Heart right ventricle (tissue), 16 donors: ENCODE data around the gene CHSY1. TPM values are rescaled to one million over a fixed set of nuclear protein-coding genes. Genes with fewer than 3 reads are reported as not detected.

Experiments used
- ATAC-seq, 8 donors: fragments of 200-7000 bp; cut with Tn5 transposase; one replicate each; pipeline ENCODE4 v1.9.1; 2020; ENCODE audit warnings: mild to moderate bottlenecking in 8 of 8, moderate library complexity in 8 of 8, moderate number of reproducible peaks in 1 of 8
- DNase-seq, 2 donors: peaks; one replicate each; pipeline ENCODE4 v3.0.0-alpha.2; 2020
- H3K27ac ChIP-seq, 10 donors: fragments of 200-600 bp; sonication (generic) in 2 of 10; one replicate each; pipeline versions ENCODE4 v1.5.0 to v1.8.0; 2020 to 2022; ENCODE audit warnings: mild to moderate bottlenecking in 3 of 10
- H3K27me3 ChIP-seq, 7 donors: fragments of 200-600 bp; one replicate each; pipeline ENCODE4 v1.8.0; 2021 to 2022; ENCODE audit warnings: mild to moderate bottlenecking in 2 of 7
- H3K36me3 ChIP-seq, 9 donors: fragments of 200-600 bp; sonication (generic) in 1 of 9; one replicate each; pipeline versions ENCODE4 v1.5.0 to v1.8.0; 2020 to 2022; ENCODE audit warnings: mild to moderate bottlenecking in 2 of 9
- H3K4me1 ChIP-seq, 9 donors: fragments of 200-600 bp; sonication (generic) in 1 of 9; one replicate each; pipeline versions ENCODE4 v1.5.0 to v1.8.0; 2020 to 2022; ENCODE audit warnings: mild to moderate bottlenecking in 4 of 9
- H3K4me3 ChIP-seq, 10 donors: fragments of 200-600 bp; sonication (generic) in 2 of 10; one replicate each; pipeline versions ENCODE4 v1.5.0 to v1.8.0; 2020 to 2022; ENCODE audit warnings: mild to moderate bottlenecking in 7 of 10, moderate library complexity in 2 of 10
- H3K9me3 ChIP-seq, 11 donors: fragments of 200-600 bp in 10 of 11; sonication (generic) in 2 of 11; one replicate each; pipeline versions ENCODE4 v1.5.0 to v1.8.0; 2013 to 2022; ENCODE audit warnings: mild to moderate bottlenecking in 2 of 11, control low read depth in 1 of 11, moderate library complexity in 1 of 11
- WGBS, 2 donors: extraction: QIAGEN DNeasy Blood & Tissue Kit; methylation state at CpG; one replicate each; pipeline ENCODE4 v1.1.7; 2013; ENCODE audit warnings: inconsistent platforms in 1 of 2; 5-methylcytosine and 5-hydroxymethylcytosine counted together
- intact Hi-C, 10 donors: fragments of 100-400 bp; cut with DNase I; formaldehyde crosslinking; loops; one replicate each; pipeline versions ENCODE4 v1.11.1 to v1.14.2; 2022
- polyA plus RNA-seq, 2 donors: library from polyadenylated mRNA; stranded (reverse); fragments of 200-250 nt; gene quantifications; one replicate each; pipeline ENCODE4 v1.2.3, GENCODE V29; 2013
- total RNA-seq, 10 donors: library from RNA; stranded (reverse); fragmentation: NEBNext Ultra II Directional in 3 of 10; extraction: Animal tissue kit (Norgen Biotek cat#: 25700) in 3 of 10; gene quantifications; one replicate each; pipeline versions ENCODE4 v1.2.1 to v1.2.4, GENCODE V29; 2021 to 2023
- TF ChIP-seq, protein P1 (sequence below), 9 donors: fragments of 200-600 bp; sonication (generic) in 2 of 9; IDR thresholded peaks; one replicate each; pipeline versions ENCODE4 v1.5.0 to v1.8.0; 2021 to 2022; ENCODE audit warnings: antibody characterized with exemption in 9 of 9, mild to moderate bottlenecking in 5 of 9, moderate library complexity in 1 of 9
- donor health status: Arrhythmogenic right ventricular cardiomyopathy.
- donor health status: ischemic (EF 13 %, LVEDD 7.1; RV severe dilation, severe dysfunction).
- donor health status: healthy with polysubstance abuse.
- donor health status: DM: no; HTN: yes; CAD: no.
- donor health status: DM: no; HTN: no; CAD: no.
- donor health status: ischemic (EF 25% LVEDD 6.9; RV normal size, moderate dysfunction).
- donor health status: ischemic (EF 25% LVEDD 5.7; RV mildly dilated, moderate dysfunction).
- donor health status: healthy.
- donor health status: DM: yes; HTN: yes; CAD: no.
- donor health status: Ischemic cardiomyopathy.
- donor health status: ischemic (EF 35%, LVEDD 5.7; RV mildly dilated, moderate dysfunction).
- donor health status: nonischemic (EF 11% LVEDD 7.7; RV severe dilation, severe dysfunction).
- donor health status: DM: yes; HTN: yes; CAD: no.
- donor health status: PGD.
- donor health status: ischemic (EF 29% LVEDD 5.4; RV normal size, mild dysfunction).
- donor health status: nonischemic (EF 23%, LVEDD 6.1; RV moderate dilation, normal function).

CHSY1 gene
- total and polyA plus RNA-seq, 12 donors: 6.9 to 35.1 (median 14.6) TPM

DNA sequence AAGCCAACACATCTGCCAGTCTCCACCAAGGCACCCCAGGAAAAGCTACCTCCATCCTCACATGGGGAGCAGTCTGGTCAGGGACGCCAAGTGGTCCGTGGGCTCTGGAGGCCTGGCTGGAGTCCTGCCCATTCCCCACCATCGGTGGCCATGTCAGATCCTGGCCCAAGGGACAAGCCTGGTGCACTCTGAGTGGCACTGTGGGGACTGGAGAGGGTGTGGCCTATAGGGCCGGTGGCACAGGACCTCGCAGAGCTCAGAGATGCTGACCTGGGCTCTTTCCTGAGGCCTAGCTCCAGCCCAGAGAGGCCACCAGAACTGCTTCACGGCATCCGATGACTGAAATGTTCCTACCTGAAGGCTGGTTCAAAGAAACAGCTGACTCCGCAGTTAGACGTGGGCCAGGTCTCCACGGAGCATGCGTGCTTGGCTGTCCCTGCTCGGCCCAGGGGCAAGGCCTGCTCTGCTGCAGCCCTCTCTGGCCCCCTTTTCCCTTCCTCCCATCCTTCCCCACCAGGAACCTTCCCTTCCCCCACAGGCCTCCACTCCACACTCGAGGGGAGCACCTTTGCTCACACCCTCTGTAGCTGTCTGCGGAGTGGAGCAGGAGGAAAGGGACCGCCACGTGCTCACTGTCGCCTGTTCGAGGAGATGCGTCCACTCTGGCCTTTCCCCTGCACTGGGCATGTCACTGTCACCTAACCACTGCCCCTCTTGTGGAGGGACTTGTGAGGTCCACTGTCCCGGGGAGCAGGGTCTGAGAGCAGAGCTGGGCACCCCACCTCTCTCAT, 119.3 kb downstream of the CHSY1 start:
- Histone ChIP-seq H3K9me3 (peaks cover 0 to 14% (median 0%) of the 10 kb centered on the region in 11 donors), H3K27me3 (peaks cover 0 to 5% (median 0%) of the 10 kb centered on the region in 7 donors), H3K4me1 (peaks cover 0 to 37% (median 16%) of the 10 kb centered on the region in 9 donors), H3K36me3 (no peaks in the 10 kb centered on the region), H3K4me3 (no peak overlapping the region), H3K27ac (no peak overlapping the region)
- ATAC-seq: no peak
- 94 to 95% methylated on average over 20 of the region's 20 CpGs for WGBS, 2 donors
- TF ChIP-seq, protein P1, sequence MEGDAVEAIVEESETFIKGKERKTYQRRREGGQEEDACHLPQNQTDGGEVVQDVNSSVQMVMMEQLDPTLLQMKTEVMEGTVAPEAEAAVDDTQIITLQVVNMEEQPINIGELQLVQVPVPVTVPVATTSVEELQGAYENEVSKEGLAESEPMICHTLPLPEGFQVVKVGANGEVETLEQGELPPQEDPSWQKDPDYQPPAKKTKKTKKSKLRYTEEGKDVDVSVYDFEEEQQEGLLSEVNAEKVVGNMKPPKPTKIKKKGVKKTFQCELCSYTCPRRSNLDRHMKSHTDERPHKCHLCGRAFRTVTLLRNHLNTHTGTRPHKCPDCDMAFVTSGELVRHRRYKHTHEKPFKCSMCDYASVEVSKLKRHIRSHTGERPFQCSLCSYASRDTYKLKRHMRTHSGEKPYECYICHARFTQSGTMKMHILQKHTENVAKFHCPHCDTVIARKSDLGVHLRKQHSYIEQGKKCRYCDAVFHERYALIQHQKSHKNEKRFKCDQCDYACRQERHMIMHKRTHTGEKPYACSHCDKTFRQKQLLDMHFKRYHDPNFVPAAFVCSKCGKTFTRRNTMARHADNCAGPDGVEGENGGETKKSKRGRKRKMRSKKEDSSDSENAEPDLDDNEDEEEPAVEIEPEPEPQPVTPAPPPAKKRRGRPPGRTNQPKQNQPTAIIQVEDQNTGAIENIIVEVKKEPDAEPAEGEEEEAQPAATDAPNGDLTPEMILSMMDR (IDR thresholded peaks at IDR 0.05): no peak
- no peak for DNase-seq
- intact Hi-C loops: no loop called here

DNA sequence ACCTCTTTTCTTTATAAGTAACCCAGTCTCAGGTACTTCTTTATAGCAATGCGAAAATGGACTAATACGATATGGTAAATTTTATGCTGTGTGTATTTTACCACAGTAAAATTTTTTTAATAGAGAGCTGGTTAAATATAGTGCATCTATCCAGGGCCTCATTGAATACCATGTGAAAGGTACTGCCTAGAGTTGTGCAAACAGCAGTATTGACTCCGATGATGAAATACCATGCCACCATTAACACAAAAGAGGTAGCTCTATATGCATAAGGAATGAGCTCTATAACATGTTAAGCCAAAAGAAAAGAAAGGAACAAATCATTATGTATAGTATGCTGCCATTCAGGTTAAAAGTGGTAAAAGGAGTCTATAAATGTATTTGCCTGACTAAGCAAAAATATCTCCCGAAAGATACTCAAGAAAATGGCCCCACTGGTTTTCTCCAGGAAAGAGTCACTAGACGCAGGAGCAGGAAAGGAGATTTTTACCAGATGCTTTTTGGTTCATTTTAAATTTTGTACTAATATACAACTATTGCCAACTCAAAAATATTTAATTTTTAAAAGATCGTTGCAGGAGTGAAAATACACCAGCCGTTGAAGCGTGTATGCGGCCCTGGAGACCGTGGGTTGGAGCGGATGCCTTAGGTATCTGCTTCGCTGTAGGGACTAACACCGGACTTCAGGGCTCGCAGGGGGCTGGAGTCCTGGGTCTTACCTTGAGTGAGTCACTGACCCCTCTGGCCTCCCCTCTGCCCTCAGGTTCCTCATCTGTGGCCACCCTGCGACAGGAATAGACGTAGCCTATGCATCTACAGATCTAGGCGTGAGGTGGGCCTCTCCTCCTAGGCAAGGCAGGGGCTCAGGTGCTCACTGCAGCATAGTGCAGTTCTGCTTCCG, 120.1 kb downstream of the CHSY1 start:
- 90 to 91% methylated on average over 18 of the region's 18 CpGs for WGBS, 2 donors
- intact Hi-C loops: no loop called here

DNA sequence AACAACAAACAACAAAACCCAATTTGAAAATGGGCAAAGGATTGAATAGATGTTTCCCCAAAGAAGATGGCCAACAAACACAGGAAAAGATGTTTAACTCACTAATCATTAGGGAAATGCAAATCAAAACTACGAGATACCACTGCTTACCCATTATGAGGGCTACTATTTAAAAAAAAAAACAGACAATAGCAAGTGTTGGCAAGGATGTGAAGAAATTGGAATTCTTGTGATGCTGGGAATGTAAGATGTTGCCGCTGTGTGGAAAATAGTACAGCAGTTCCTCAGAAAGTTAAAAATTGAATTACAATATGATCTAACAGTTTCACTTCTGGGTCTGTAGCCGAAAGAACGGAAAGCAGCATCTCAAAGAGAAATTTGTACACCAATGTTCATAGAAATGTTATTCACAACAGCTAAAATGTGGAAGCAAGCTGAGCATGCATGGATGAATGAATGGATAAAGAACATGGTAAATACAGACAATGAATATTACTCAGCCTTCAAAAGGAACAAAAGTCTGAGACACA, 121.9 kb downstream of the CHSY1 start:
- 83 to 93% methylated on average over 4 of the region's 4 CpGs for WGBS, 2 donors
- peak overlapping the region in 1 of 10 donors; percentile 8 for H3K27ac ChIP-seq

More for the DNA sequence above, 120.1 kb downstream of the CHSY1 start:
- peaks cover 0 to 14% (median 0%) of the 10 kb centered on the region in 11 donors for H3K9me3 ChIP-seq
- DNase-seq (no peak), ATAC-seq (no peak)
- H3K4me1 ChIP-seq: peaks cover 0 to 37% (median 18%) of the 10 kb centered on the region in 9 donors
- TF ChIP-seq, protein P1 (IDR thresholded peaks at IDR 0.05): no peak
- H3K27ac ChIP-seq: no peak overlapping the region
- H3K4me3 ChIP-seq: no peak overlapping the region
- H3K27me3 ChIP-seq: peaks cover 0 to 5% (median 0%) of the 10 kb centered on the region in 7 donors
- no peaks in the 10 kb centered on the region for H3K36me3 ChIP-seq

More for the DNA sequence above, 121.9 kb downstream of the CHSY1 start:
- intact Hi-C loops: loop anchor here in 7 of 10 donors (2.0 to 10.0 kb wide), 5 partner anchors 31 to 125 kb away; partner anchors contain the start of gene CHSY1 (in 4 of the 7)
- H3K4me3 ChIP-seq: no peak overlapping the region
- H3K36me3 ChIP-seq: no peaks in the 10 kb centered on the region
- ATAC-seq (no peak), DNase-seq (no peak)
- TF ChIP-seq, protein P1 (IDR thresholded peaks at IDR 0.05): no peak
- H3K9me3 ChIP-seq: peaks cover 0 to 12% (median 0%) of the 10 kb centered on the region in 11 donors
- peaks cover 0 to 5% (median 0%) of the 10 kb centered on the region in 7 donors for H3K27me3 ChIP-seq
- peaks cover 0 to 46% (median 23%) of the 10 kb centered on the region in 9 donors for H3K4me1 ChIP-seq
